B cell (primary cell): ENCODE results near the gene SPRED2. TPM values are rescaled to one million over a fixed set of nuclear protein-coding genes. Genes with fewer than 3 reads are reported as not detected.

Experiments used
- ATAC-seq: fragments of 200-7000 bp; cut with Tn5 transposase; one replicate; pipeline ENCODE4 v1.10.0; 2021; ENCODE audit warnings: low read depth, mild to moderate bottlenecking, moderate number of reproducible peaks, moderate library complexity
- CTCF ChIA-PET: fragments of 350-600 bp; sonication (Branson Sonifier 250); formaldehyde crosslinking; loops from one replicate; lab custom pipeline; 2021; ENCODE audit warnings: antibody characterized with exemption, inconsistent platforms; lab: Charles Lee
- POLR2A ChIA-PET: fragments of 350-600 bp; sonication (Branson Sonifier 250); formaldehyde crosslinking; loops from one replicate; lab custom pipeline; 2021; ENCODE audit warnings: antibody characterized with exemption; lab: Charles Lee
- DNase-seq: peaks from one replicate; pipeline ENCODE4 v3.0.0; 2013
- H2AFZ ChIP-seq: 2 replicates; pipeline ENCODE4 v1.6.1; 2012; ENCODE audit warnings: mild to moderate bottlenecking, low read depth, low read length; ENCODE audit not compliant: insufficient read depth, poor library complexity, severe bottlenecking
- H3K27ac ChIP-seq, 2 donors: 1 replicate in 1 of 2; 2 replicates in 1 of 2; pipeline ENCODE4 v1.5.1; 2012 to 2013; ENCODE audit warnings: low read length in 2 of 2, mild to moderate bottlenecking in 2 of 2, moderate library complexity in 1 of 2
- H3K27me3 ChIP-seq, 4 experiments: fragments of 200-600 bp in 1 of 4; sonication (generic) in 1 of 4; replicated peaks in 1 of 4; 1 replicate in 2 of 4; 2 replicates in 2 of 4; pipeline versions ENCODE4 v1.6.1 to v1.7.0; 2013 to 2016; ENCODE audit warnings: low read length in 3 of 4, mild to moderate bottlenecking in 2 of 4, mixed read lengths in 1 of 4, moderate library complexity in 1 of 4; ENCODE audit not compliant: insufficient read depth in 4 of 4, control insufficient read depth in 3 of 4; ENCODE audit errors: control extremely low read depth in 1 of 4
- H3K36me3 ChIP-seq, 2 experiments: replicated peaks in 1 of 2; 1 replicate in 1 of 2; 2 replicates in 1 of 2; pipeline versions ENCODE4 v1.6.1 to v1.7.1; 2013; ENCODE audit warnings: low read length in 1 of 2; ENCODE audit not compliant: insufficient read depth in 2 of 2, control insufficient read depth in 1 of 2; ENCODE audit errors: control extremely low read depth in 1 of 2, extremely low read depth in 1 of 2
- H3K4me1 ChIP-seq, 2 donors: fragments of 200-600 bp in 1 of 2; sonication (generic) in 1 of 2; 1 replicate in 1 of 2; 2 replicates in 1 of 2; pipeline versions ENCODE4 v1.5.1 to v1.6.1; 2013 to 2017; ENCODE audit warnings: low read length in 2 of 2; ENCODE audit not compliant: control insufficient read depth in 2 of 2, insufficient read depth in 2 of 2
- H3K4me2 ChIP-seq: replicated peaks from 2 replicates; pipeline ENCODE3; 2012; ENCODE audit warnings: mild to moderate bottlenecking, low read depth, low read length; ENCODE audit not compliant: poor library complexity, severe bottlenecking
- H3K4me3 ChIP-seq, 5 experiments: fragments of 200-600 bp in 1 of 5; sonication (generic) in 1 of 5; 1 replicate in 3 of 5; 2 replicates in 2 of 5; pipeline versions ENCODE4 v1.5.1 to v1.7.0; 2011 to 2016; ENCODE audit warnings: low read length in 4 of 5, mild to moderate bottlenecking in 4 of 5, low read depth in 2 of 5, control low read depth in 1 of 5, moderate library complexity in 1 of 5; ENCODE audit not compliant: insufficient read depth in 1 of 5; ENCODE audit errors: control extremely low read depth in 1 of 5, extremely low read depth in 1 of 5
- H3K79me2 ChIP-seq: fragments of 200-600 bp; sonication (generic); one replicate; pipeline ENCODE4 v1.6.0; 2016; ENCODE audit warnings: low read length; ENCODE audit not compliant: control insufficient read depth, insufficient read depth
- H3K9ac ChIP-seq: fragments of 200-600 bp; sonication (generic); 2 replicates; pipeline ENCODE4 v1.6.1; 2017; ENCODE audit warnings: mild to moderate bottlenecking, low read length, moderate library complexity
- H3K9me3 ChIP-seq, 3 donors: one replicate each; pipeline versions ENCODE4 v1.6.1 to v1.7.1; 2013; ENCODE audit warnings: low read length in 2 of 3; ENCODE audit not compliant: control insufficient read depth in 2 of 3, insufficient read depth in 1 of 3; ENCODE audit errors: control extremely low read depth in 1 of 3
- H4K20me1 ChIP-seq: 2 replicates; pipeline ENCODE4 v1.6.0; 2012; ENCODE audit warnings: mild to moderate bottlenecking, low read length; ENCODE audit not compliant: insufficient read depth, control insufficient read depth, poor library complexity, severe bottlenecking
- H3K27ac Mint-ChIP-seq: one replicate; pipeline ENCODE4 v1.8.0; 2021; ENCODE audit warnings: mixed read lengths
- H3K27me3 Mint-ChIP-seq: one replicate; pipeline ENCODE4 v1.8.0; 2021; ENCODE audit warnings: mixed read lengths
- H3K4me1 Mint-ChIP-seq: one replicate; pipeline ENCODE4 v1.8.0; 2021; ENCODE audit warnings: mixed read lengths
- H3K4me3 Mint-ChIP-seq: one replicate; pipeline ENCODE4 v1.8.0; 2021; ENCODE audit warnings: mixed read lengths
- H3K9me3 Mint-ChIP-seq: one replicate; pipeline ENCODE4 v1.8.0; 2022; ENCODE audit warnings: mixed read lengths; ENCODE audit not compliant: insufficient read depth
- EZH2 ChIP-seq: IDR thresholded peaks from 2 replicates; pipeline ENCODE4 v1.6.1; 2012; ENCODE audit warnings: borderline replicate concordance, low read depth, mild to moderate bottlenecking, moderate library complexity, low read length; ENCODE audit not compliant: insufficient read depth, poor library complexity, severe bottlenecking
- WGBS: methylation state at CpG from one replicate; pipeline ENCODE4 v1.1.5; 2013; ENCODE audit warnings: missing lambda C conversion rate; ENCODE audit not compliant: insufficient coverage; 5-methylcytosine and 5-hydroxymethylcytosine counted together
- intact Hi-C: fragments of 100-400 bp; cut with micrococcal nuclease; formaldehyde crosslinking; loops from one replicate; pipeline ENCODE4 v1.10.0; 2022
- polyA plus RNA-seq: library from polyadenylated mRNA; depleted of rRNA; stranded (reverse); fragments of >200 nt; gene quantifications from 2 replicates; pipeline ENCODE4 v1.2.3, GENCODE V29; 2012
- total RNA-seq, 2 donors: library from RNA; stranded (reverse); fragments of 120-200 nt in 1 of 2; gene quantifications; 1 replicate in 1 of 2; 2 replicates in 1 of 2; pipeline versions ENCODE4 v1.2.3 to v1.2.4, GENCODE V29; 2013 to 2022
- TF ChIP-seq, protein P1 (sequence below): fragments of 200-600 bp; IDR thresholded peaks from one replicate; pipeline ENCODE4 v1.8.0; 2022; ENCODE audit warnings: antibody characterized with exemption, mild to moderate bottlenecking

The SPRED2 gene
- total and polyA plus RNA-seq, 2 donors (not counting 1 experiment from before 2014, with no cell fraction given), result 0.40 to 1.3 TPM

DNA sequence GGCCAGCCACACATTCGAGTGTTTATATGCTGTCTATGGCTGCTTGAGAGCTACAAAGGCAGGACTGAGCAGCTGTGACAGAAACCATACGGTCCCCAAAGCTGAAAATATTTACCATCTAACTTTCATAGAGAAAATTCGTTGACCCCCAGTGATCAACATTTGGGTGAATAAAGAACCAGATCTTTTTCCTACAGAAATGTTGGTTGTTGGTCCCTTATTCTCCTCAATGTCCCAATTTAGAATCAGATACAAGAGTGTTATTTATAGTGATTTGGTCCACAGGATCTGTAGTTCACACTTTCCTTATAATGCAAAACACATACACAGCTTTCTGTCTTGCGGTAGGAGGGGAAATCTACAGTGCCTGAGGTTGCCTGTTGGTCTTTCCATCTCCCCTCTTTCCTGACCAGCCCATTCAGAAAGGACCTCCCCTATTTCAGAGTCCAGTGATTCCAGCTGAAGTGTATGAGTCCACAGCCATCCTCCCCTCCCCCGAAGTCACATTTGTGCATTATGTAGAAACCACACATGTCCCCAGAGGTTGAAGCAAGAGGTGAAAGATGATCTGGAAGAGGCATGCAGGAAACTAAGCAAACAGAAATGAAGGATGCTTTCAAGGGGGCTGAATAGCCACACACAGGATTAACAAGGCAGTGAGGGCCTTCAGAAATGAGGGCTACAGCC is 61.9 kb downstream of the SPRED2 start:
- Mint-ChIP-seq H3K27me3 (peaks cover 12% of the 10 kb centered on the region), H3K4me1 (peaks cover 16% of the 10 kb centered on the region), H3K9me3 (no peaks in the 10 kb centered on the region), H3K27ac (no peak overlapping the region), H3K4me3 (no peak overlapping the region)
- intact Hi-C loops, result no loop called here
- TF ChIP-seq EZH2, result no peak
- TF ChIP-seq, protein P1, sequence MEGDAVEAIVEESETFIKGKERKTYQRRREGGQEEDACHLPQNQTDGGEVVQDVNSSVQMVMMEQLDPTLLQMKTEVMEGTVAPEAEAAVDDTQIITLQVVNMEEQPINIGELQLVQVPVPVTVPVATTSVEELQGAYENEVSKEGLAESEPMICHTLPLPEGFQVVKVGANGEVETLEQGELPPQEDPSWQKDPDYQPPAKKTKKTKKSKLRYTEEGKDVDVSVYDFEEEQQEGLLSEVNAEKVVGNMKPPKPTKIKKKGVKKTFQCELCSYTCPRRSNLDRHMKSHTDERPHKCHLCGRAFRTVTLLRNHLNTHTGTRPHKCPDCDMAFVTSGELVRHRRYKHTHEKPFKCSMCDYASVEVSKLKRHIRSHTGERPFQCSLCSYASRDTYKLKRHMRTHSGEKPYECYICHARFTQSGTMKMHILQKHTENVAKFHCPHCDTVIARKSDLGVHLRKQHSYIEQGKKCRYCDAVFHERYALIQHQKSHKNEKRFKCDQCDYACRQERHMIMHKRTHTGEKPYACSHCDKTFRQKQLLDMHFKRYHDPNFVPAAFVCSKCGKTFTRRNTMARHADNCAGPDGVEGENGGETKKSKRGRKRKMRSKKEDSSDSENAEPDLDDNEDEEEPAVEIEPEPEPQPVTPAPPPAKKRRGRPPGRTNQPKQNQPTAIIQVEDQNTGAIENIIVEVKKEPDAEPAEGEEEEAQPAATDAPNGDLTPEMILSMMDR, result no peak
- Histone ChIP-seq H3K4me2 (no peak overlapping the region), H4K20me1 (no peaks in the 10 kb centered on the region), H3K36me3 (no peaks in the 10 kb centered on the region), H3K27me3 (peaks cover 0 to 6% (median 0%) of the 10 kb centered on the region in 4 experiments), H3K79me2 (no peaks in the 10 kb centered on the region), H3K27ac (no peak overlapping the region), H3K9ac (no peak overlapping the region), H3K9me3 (no peaks in the 10 kb centered on the region), H3K4me1 (peaks cover 14 to 15% of the 10 kb centered on the region in 2 donors), H3K4me3 (no peak overlapping the region), H2AFZ (no peak overlapping the region)
- CTCF ChIA-PET, result no interaction called here
- WGBS, result no CpG with 5 or more reads among the region's 5 CpGs
- no peak for ATAC-seq
- POLR2A ChIA-PET, result no interaction called here
- DNase-seq, result no peak

DNA sequence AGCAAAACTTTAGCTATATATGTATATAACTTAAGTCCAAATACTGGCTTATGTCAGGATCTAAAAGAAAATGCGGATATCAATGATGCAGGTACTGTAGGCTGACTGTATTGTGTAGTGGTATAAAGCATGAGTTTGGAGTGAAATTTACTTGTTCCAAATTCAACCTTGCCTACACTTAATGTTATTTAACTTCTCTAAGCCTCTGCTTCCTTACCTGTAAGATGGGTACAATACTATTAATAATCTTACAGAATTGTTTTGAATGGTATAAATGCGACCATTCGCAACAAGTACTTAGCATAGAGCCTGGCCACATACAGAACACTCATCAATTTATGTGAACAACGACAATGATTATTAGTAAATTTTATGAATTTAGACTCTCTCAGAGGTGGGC is 62.4 kb downstream of the SPRED2 start:
- no peak for ATAC-seq
- TF ChIP-seq, protein P1, result no peak
- no peak for TF ChIP-seq EZH2
- H3K27ac Mint-ChIP-seq, result no peak overlapping the region
- no peaks in the 10 kb centered on the region for H3K9me3 Mint-ChIP-seq
- Histone ChIP-seq H3K4me2 (no peak overlapping the region), H3K9me3 (no peaks in the 10 kb centered on the region), H3K79me2 (no peaks in the 10 kb centered on the region), H3K4me3 (no peak overlapping the region), H3K9ac (no peak overlapping the region), H2AFZ (no peak overlapping the region), H4K20me1 (no peaks in the 10 kb centered on the region), H3K4me1 (peaks cover 14 to 15% of the 10 kb centered on the region in 2 donors), H3K27ac (no peak overlapping the region), H3K27me3 (peaks cover 0 to 6% (median 0%) of the 10 kb centered on the region in 4 experiments), H3K36me3 (no peaks in the 10 kb centered on the region)
- peaks cover 17% of the 10 kb centered on the region for H3K27me3 Mint-ChIP-seq
- intact Hi-C loops, result no loop called here
- POLR2A ChIA-PET, result no interaction called here
- WGBS, result no CpG with 5 or more reads among the region's 4 CpGs
- H3K4me3 Mint-ChIP-seq, result no peak overlapping the region
- peaks cover 20% of the 10 kb centered on the region for H3K4me1 Mint-ChIP-seq
- CTCF ChIA-PET, result no interaction called here
- no peak for DNase-seq
